Liver (tissue), 9 donors: ENCODE measurements around the gene XG. TPM values are rescaled to one million over a fixed set of nuclear protein-coding genes. Genes with fewer than 3 reads are reported as not detected.

Experiments used
- DNase-seq: peaks from one replicate; pipeline ENCODE4 v3.0.0-alpha.2; 2017; ENCODE audit warnings: low spot score
- H3K27ac ChIP-seq, 2 donors: one replicate each; pipeline ENCODE4 v1.7.0; 2013; ENCODE audit warnings: inconsistent platforms in 2 of 2, low read length in 2 of 2, control low read depth in 1 of 2, low read depth in 1 of 2, mild to moderate bottlenecking in 1 of 2
- H3K27me3 ChIP-seq, 4 donors: one replicate each; pipeline versions ENCODE4 v1.6.1 to v1.7.0; 2013; ENCODE audit warnings: low read length in 3 of 4, inconsistent platforms in 1 of 4, mild to moderate bottlenecking in 1 of 4, moderate library complexity in 1 of 4; ENCODE audit not compliant: control insufficient read depth in 4 of 4, insufficient read depth in 4 of 4
- H3K36me3 ChIP-seq, 4 donors: one replicate each; pipeline versions ENCODE4 v1.6.1 to v1.7.0; 2013; ENCODE audit warnings: low read length in 3 of 4, mild to moderate bottlenecking in 3 of 4, low read depth in 1 of 4, moderate library complexity in 1 of 4; ENCODE audit not compliant: control insufficient read depth in 4 of 4, insufficient read depth in 3 of 4
- H3K4me1 ChIP-seq, 4 donors: one replicate each; pipeline versions ENCODE4 v1.6.1 to v1.7.0; 2013; ENCODE audit warnings: low read length in 3 of 4, mild to moderate bottlenecking in 3 of 4, moderate library complexity in 1 of 4; ENCODE audit not compliant: control insufficient read depth in 4 of 4, insufficient read depth in 4 of 4
- H3K4me3 ChIP-seq, 3 donors: one replicate each; pipeline versions ENCODE4 v1.6.1 to v1.7.0; 2013; ENCODE audit warnings: low read length in 3 of 3, control low read depth in 1 of 3, low read depth in 1 of 3, mild to moderate bottlenecking in 1 of 3
- H3K9ac ChIP-seq, 2 donors: one replicate each; pipeline ENCODE4 v1.7.0; 2013; ENCODE audit warnings: low read length in 2 of 2, mild to moderate bottlenecking in 2 of 2, moderate library complexity in 2 of 2, control low read depth in 1 of 2, low read depth in 1 of 2
- H3K9me3 ChIP-seq, 4 donors: one replicate each; pipeline versions ENCODE4 v1.6.1 to v1.7.0; 2013; ENCODE audit warnings: low read length in 3 of 4; ENCODE audit not compliant: control insufficient read depth in 4 of 4
- ATF3 ChIP-seq: IDR thresholded peaks from 2 replicates; pipeline ENCODE4 v1.6.1; 2016; ENCODE audit warnings: antibody characterized with exemption
- EGR1 ChIP-seq, 2 donors: IDR thresholded peaks; 2 replicates each; pipeline ENCODE4 v1.6.1; 2016 to 2018; ENCODE audit warnings: antibody characterized with exemption in 2 of 2, low read depth in 2 of 2
- FOXA1 ChIP-seq: IDR thresholded peaks from 2 replicates; pipeline ENCODE4 v1.6.1; 2016; ENCODE audit warnings: antibody characterized with exemption
- FOXA2 ChIP-seq: IDR thresholded peaks from 2 replicates; pipeline ENCODE4 v1.6.1; 2016; ENCODE audit warnings: antibody characterized with exemption
- GABPA ChIP-seq, 2 donors: IDR thresholded peaks in 1 of 2; conservative IDR thresholded peaks in 1 of 2; 2 replicates each; pipeline ENCODE4 v1.6.1; 2016; ENCODE audit warnings: antibody characterized with exemption in 2 of 2, mild to moderate bottlenecking in 1 of 2, moderate library complexity in 1 of 2
- HNF4A ChIP-seq, 2 donors: conservative IDR thresholded peaks; 2 replicates each; pipeline ENCODE4 v1.6.1; 2016; ENCODE audit warnings: antibody characterized with exemption in 2 of 2, mild to moderate bottlenecking in 2 of 2
- HNF4G ChIP-seq: IDR thresholded peaks from 2 replicates; pipeline ENCODE4 v1.6.1; 2016; ENCODE audit warnings: antibody characterized with exemption
- JUND ChIP-seq, 2 donors: IDR thresholded peaks; 2 replicates each; pipeline ENCODE4 v1.6.1; 2016; ENCODE audit warnings: antibody characterized with exemption in 2 of 2
- MAX ChIP-seq: IDR thresholded peaks from 2 replicates; pipeline ENCODE4 v1.6.1; 2016; ENCODE audit warnings: antibody characterized with exemption
- NR2F2 ChIP-seq: IDR thresholded peaks from 2 replicates; pipeline ENCODE4 v1.6.1; 2016; ENCODE audit warnings: antibody characterized with exemption
- RAD21 ChIP-seq, 2 donors: IDR thresholded peaks; 2 replicates each; pipeline ENCODE4 v1.6.1; 2016; ENCODE audit warnings: antibody characterized with exemption in 2 of 2, mild to moderate bottlenecking in 2 of 2
- YY1 ChIP-seq: IDR thresholded peaks from 2 replicates; pipeline ENCODE4 v1.6.1; 2016; ENCODE audit warnings: antibody characterized with exemption, mild to moderate bottlenecking
- whole genome bisulfite sequencing: extraction: QIAGEN DNeasy Blood & Tissue Kit; methylation state at CpG from one replicate; pipeline ENCODE4 v1.1.7; 2013; 5-methylcytosine and 5-hydroxymethylcytosine counted together
- polyA plus RNA-seq, 2 donors: library from polyadenylated mRNA; stranded (reverse) in 1 of 2; unstranded in 1 of 2; fragments of 200-250 nt in 1 of 2; fragments of >200 nt in 1 of 2; fragmentation: Nextera tagmentation in 1 of 2; extraction: Ambion mirVana in 1 of 2; gene quantifications; one replicate each; pipeline versions ENCODE4 v1.2.1 to v1.2.3, GENCODE V29; 2013 to 2015
- total RNA-seq, 2 donors: library from RNA; depleted of rRNA; stranded (reverse); fragments of >200 nt; gene quantifications; one replicate each; pipeline ENCODE4 v1.2.3, GENCODE V29; 2014
- TF ChIP-seq, protein P1 (sequence below): IDR thresholded peaks from 2 replicates; pipeline ENCODE4 v1.6.1; 2016; ENCODE audit warnings: antibody characterized with exemption, mild to moderate bottlenecking
- TF ChIP-seq, protein P2 (sequence below): IDR thresholded peaks from 2 replicates; pipeline ENCODE4 v1.6.1; 2016; ENCODE audit warnings: antibody characterized with exemption
- donor health status: healthy.
- donor health status: healthy.
- donor health status: healthy.
- donor health status: healthy.
- donor health status: healthy.

The XG gene
- total and polyA plus RNA-seq, 4 donors, result 0.02 to 0.93 (median 0.74) TPM; not detected in 1

- Histone ChIP-seq H3K27me3 (no peaks in the 10 kb centered on the region), H3K9ac (no peak overlapping the region), H3K4me3 (no peak overlapping the region), H3K27ac (no peak overlapping the region), H3K36me3 (peaks cover 0 to 48% (median 26%) of the 10 kb centered on the region in 4 donors), H3K9me3 (no peaks in the 10 kb centered on the region), H3K4me1 (no peaks in the 10 kb centered on the region)
- no peak for DNase-seq
- WGBS, result 99% methylated on average over 2 of the region's 2 CpGs
- TF ChIP-seq ATF3 (no peak), GABPA (IDR thresholded peaks at IDR 0.05 in 1 of 2, conservative IDR thresholded peaks at IDR 0.05 in 1 of 2) (no peak), HNF4G (no peak), NR2F2 (no peak), HNF4A (conservative IDR thresholded peaks at IDR 0.05) (no peak), MAX (no peak), RAD21 (IDR thresholded peaks at IDR 0.05) (no peak), YY1 (no peak), FOXA1 (no peak), EGR1 (IDR thresholded peaks at IDR 0.05; ENCODE audit: low read depth in 2 of 2) (no peak)
- TF ChIP-seq, protein P1, sequence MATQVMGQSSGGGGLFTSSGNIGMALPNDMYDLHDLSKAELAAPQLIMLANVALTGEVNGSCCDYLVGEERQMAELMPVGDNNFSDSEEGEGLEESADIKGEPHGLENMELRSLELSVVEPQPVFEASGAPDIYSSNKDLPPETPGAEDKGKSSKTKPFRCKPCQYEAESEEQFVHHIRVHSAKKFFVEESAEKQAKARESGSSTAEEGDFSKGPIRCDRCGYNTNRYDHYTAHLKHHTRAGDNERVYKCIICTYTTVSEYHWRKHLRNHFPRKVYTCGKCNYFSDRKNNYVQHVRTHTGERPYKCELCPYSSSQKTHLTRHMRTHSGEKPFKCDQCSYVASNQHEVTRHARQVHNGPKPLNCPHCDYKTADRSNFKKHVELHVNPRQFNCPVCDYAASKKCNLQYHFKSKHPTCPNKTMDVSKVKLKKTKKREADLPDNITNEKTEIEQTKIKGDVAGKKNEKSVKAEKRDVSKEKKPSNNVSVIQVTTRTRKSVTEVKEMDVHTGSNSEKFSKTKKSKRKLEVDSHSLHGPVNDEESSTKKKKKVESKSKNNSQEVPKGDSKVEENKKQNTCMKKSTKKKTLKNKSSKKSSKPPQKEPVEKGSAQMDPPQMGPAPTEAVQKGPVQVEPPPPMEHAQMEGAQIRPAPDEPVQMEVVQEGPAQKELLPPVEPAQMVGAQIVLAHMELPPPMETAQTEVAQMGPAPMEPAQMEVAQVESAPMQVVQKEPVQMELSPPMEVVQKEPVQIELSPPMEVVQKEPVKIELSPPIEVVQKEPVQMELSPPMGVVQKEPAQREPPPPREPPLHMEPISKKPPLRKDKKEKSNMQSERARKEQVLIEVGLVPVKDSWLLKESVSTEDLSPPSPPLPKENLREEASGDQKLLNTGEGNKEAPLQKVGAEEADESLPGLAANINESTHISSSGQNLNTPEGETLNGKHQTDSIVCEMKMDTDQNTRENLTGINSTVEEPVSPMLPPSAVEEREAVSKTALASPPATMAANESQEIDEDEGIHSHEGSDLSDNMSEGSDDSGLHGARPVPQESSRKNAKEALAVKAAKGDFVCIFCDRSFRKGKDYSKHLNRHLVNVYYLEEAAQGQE, result no peak
- TF ChIP-seq, protein P2, sequence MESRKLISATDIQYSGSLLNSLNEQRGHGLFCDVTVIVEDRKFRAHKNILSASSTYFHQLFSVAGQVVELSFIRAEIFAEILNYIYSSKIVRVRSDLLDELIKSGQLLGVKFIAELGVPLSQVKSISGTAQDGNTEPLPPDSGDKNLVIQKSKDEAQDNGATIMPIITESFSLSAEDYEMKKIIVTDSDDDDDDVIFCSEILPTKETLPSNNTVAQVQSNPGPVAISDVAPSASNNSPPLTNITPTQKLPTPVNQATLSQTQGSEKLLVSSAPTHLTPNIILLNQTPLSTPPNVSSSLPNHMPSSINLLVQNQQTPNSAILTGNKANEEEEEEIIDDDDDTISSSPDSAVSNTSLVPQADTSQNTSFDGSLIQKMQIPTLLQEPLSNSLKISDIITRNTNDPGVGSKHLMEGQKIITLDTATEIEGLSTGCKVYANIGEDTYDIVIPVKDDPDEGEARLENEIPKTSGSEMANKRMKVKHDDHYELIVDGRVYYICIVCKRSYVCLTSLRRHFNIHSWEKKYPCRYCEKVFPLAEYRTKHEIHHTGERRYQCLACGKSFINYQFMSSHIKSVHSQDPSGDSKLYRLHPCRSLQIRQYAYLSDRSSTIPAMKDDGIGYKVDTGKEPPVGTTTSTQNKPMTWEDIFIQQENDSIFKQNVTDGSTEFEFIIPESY, result no peak
These were observed 103.9 kb downstream of the XG start for GRCh38 chrX:2855761-2856160.

GRCh38 chrX:2857566-2857965 is 105.7 kb downstream of the XG start:
- WGBS, result 92% methylated on average over 3 of the region's 3 CpGs
- Histone ChIP-seq H3K9me3 (no peaks in the 10 kb centered on the region), H3K27ac (no peak overlapping the region), H3K36me3 (peaks cover 0 to 63% (median 33%) of the 10 kb centered on the region in 4 donors), H3K4me3 (no peak overlapping the region), H3K27me3 (no peaks in the 10 kb centered on the region), H3K4me1 (no peaks in the 10 kb centered on the region), H3K9ac (no peak overlapping the region)
- TF ChIP-seq JUND (IDR thresholded peaks at IDR 0.05) (no peak), FOXA2 (no peak), RAD21 (IDR thresholded peaks at IDR 0.05) (no peak)
- DNase-seq, result no peak
